H1 (cell line): Measurements from ENCODE around the gene AGRN. TPM values are rescaled to one million over a fixed set of nuclear protein-coding genes. Genes with fewer than 3 reads are reported as not detected.

Experiments used
- CTCF ChIA-PET: fragments of 300-600 bp; sonication (Branson Sonifier 250); formaldehyde crosslinking; loops from one replicate; lab custom pipeline; 2021; ENCODE audit not compliant: partially characterized antibody; lab: Charles Lee
- POLR2A ChIA-PET: fragments of 300-600 bp; sonication (Branson Sonifier 250); formaldehyde crosslinking; loops from one replicate; lab custom pipeline; 2021; ENCODE audit warnings: inconsistent platforms; ENCODE audit not compliant: partially characterized antibody; lab: Charles Lee
- DNase-seq, 2 experiments: peaks; one replicate each; pipeline versions ENCODE4 v3.0.0 to v3.0.0-alpha.2; 2010 to 2022; ENCODE audit warnings: low spot score in 2 of 2, low read depth in 1 of 2, mixed read lengths in 1 of 2
- FAIRE-seq: peaks from 2 replicates; lab custom pipeline; 2011; peaks lifted over from hg19 to GRCh38; lab: Jason Lieb, UNC
- H2AFZ ChIP-seq: 2 replicates; pipeline ENCODE4 v1.8.1; 2012; ENCODE audit warnings: low read length, inconsistent platforms
- H2AK5ac ChIP-seq: 2 replicates; pipeline ENCODE4 v1.6.1; 2013; ENCODE audit warnings: low read depth, low read length
- H2BK120ac ChIP-seq: replicated peaks from 2 replicates; pipeline ENCODE3; 2013; ENCODE audit warnings: low read depth, low read length, inconsistent platforms
- H2BK12ac ChIP-seq: 2 replicates; pipeline ENCODE4 v1.6.1; 2013; ENCODE audit warnings: low read depth, low read length
- H2BK15ac ChIP-seq: 2 replicates; pipeline ENCODE4 v1.6.1; 2013; ENCODE audit warnings: low read length
- H2BK20ac ChIP-seq: 2 replicates; pipeline ENCODE4 v1.6.1; 2013; ENCODE audit warnings: low read length
- H2BK5ac ChIP-seq: 2 replicates; pipeline ENCODE4 v1.6.1; 2013; ENCODE audit warnings: low read depth, low read length
- H3K14ac ChIP-seq: 2 replicates; pipeline ENCODE4 v1.6.1; 2013; ENCODE audit warnings: inconsistent platforms; ENCODE audit not compliant: insufficient read length
- H3K18ac ChIP-seq: 2 replicates; pipeline ENCODE4 v1.6.1; 2013; ENCODE audit warnings: low read length; ENCODE audit errors: extremely low read depth
- H3K23ac ChIP-seq: 2 replicates; pipeline ENCODE4 v1.6.1; 2013; ENCODE audit warnings: inconsistent platforms; ENCODE audit not compliant: insufficient read length
- H3K23me2 ChIP-seq: 2 replicates; pipeline ENCODE4 v1.6.1; 2013; ENCODE audit warnings: low read depth, low read length
- H3K27ac ChIP-seq: 2 replicates; pipeline ENCODE4 v1.6.1; 2011; ENCODE audit warnings: low read depth, low read length, inconsistent platforms
- H3K27me3 ChIP-seq, 4 experiments: replicated peaks in 1 of 4; 1 replicate in 1 of 4; 2 replicates in 3 of 4; pipeline versions ENCODE4 v1.6.1 to v1.8.1; 2011 to 2013; ENCODE audit warnings: low read length in 3 of 4, mild to moderate bottlenecking in 3 of 4, inconsistent platforms in 2 of 4, mixed read lengths in 2 of 4, moderate library complexity in 1 of 4; ENCODE audit not compliant: control insufficient read depth in 3 of 4, insufficient read depth in 3 of 4; ENCODE audit errors: extremely low read depth in 1 of 4
- H3K36me3 ChIP-seq, 4 experiments: 2 replicates each; pipeline versions ENCODE4 v1.6.1 to v1.8.1; 2011 to 2013; ENCODE audit warnings: mild to moderate bottlenecking in 4 of 4, low read length in 3 of 4, moderate library complexity in 2 of 4, control low read depth in 1 of 4, inconsistent platforms in 1 of 4; ENCODE audit not compliant: insufficient read depth in 4 of 4, control insufficient read depth in 2 of 4
- H3K4ac ChIP-seq: replicated peaks from 2 replicates; pipeline ENCODE3; 2013; ENCODE audit warnings: low read length, low read depth, mixed read lengths, inconsistent platforms; ENCODE audit not compliant: insufficient read length
- H3K4me1 ChIP-seq, 4 experiments: replicated peaks in 1 of 4; 1 replicate in 1 of 4; 2 replicates in 3 of 4; pipeline versions ENCODE4 v1.6.1 to v1.8.1; 2011 to 2013; ENCODE audit warnings: low read length in 3 of 4, inconsistent platforms in 2 of 4, mixed read lengths in 1 of 4; ENCODE audit not compliant: insufficient read depth in 4 of 4, control insufficient read depth in 3 of 4
- H3K4me2 ChIP-seq, 2 experiments: 2 replicates each; pipeline versions ENCODE4 v1.6.1 to v1.8.1; 2011 to 2013; ENCODE audit warnings: low read depth in 2 of 2, low read length in 2 of 2, control low read depth in 1 of 2, inconsistent platforms in 1 of 2, mild to moderate bottlenecking in 1 of 2; ENCODE audit not compliant: insufficient read depth in 1 of 2
- H3K4me3 ChIP-seq, 4 experiments: fragments of 200-600, 300-600 bp in 1 of 4; sonication (generic), shearing (Covaris generic), sonication (Bioruptor Twin) in 1 of 4; 2 replicates each; pipeline versions ENCODE4 v1.5.1 to v1.8.1; 2011 to 2016; ENCODE audit warnings: low read length in 4 of 4, low read depth in 3 of 4, control low read depth in 2 of 4, inconsistent platforms in 2 of 4, mild to moderate bottlenecking in 2 of 4, mixed read lengths in 1 of 4, moderate library complexity in 1 of 4; ENCODE audit not compliant: insufficient read depth in 2 of 4; ENCODE audit errors: extremely low read depth in 1 of 4
- H3K56ac ChIP-seq: replicated peaks from 2 replicates; pipeline ENCODE3; 2013; ENCODE audit warnings: low read depth, mild to moderate bottlenecking, mixed read lengths, low read length, inconsistent platforms; ENCODE audit not compliant: insufficient read length
- H3K79me1 ChIP-seq: 2 replicates; pipeline ENCODE4 v1.6.1; 2013; ENCODE audit warnings: low read depth, low read length, control low read depth
- H3K79me2 ChIP-seq, 2 experiments: 2 replicates each; pipeline versions ENCODE4 v1.6.1 to v1.8.1; 2012 to 2013; ENCODE audit warnings: low read length in 2 of 2, mild to moderate bottlenecking in 2 of 2, inconsistent platforms in 1 of 2; ENCODE audit not compliant: insufficient read depth in 2 of 2, control insufficient read depth in 1 of 2
- H3K9ac ChIP-seq, 4 experiments: replicated peaks in 1 of 4; 1 replicate in 1 of 4; 2 replicates in 3 of 4; pipeline versions ENCODE4 v1.6.1 to v1.8.1; 2011 to 2013; ENCODE audit warnings: low read depth in 3 of 4, low read length in 3 of 4, control low read depth in 2 of 4, mild to moderate bottlenecking in 2 of 4, moderate library complexity in 2 of 4, inconsistent platforms in 1 of 4; ENCODE audit errors: extremely low read depth in 1 of 4
- H3K9me3 ChIP-seq, 2 experiments: 2 replicates each; pipeline versions ENCODE4 v1.6.1 to v1.8.1; 2012 to 2013; ENCODE audit warnings: mild to moderate bottlenecking in 2 of 2, moderate library complexity in 2 of 2, control low read depth in 1 of 2, inconsistent platforms in 1 of 2, low read depth in 1 of 2, low read length in 1 of 2, mixed read lengths in 1 of 2; ENCODE audit not compliant: insufficient read depth in 2 of 2
- H4K20me1 ChIP-seq, 2 experiments: replicated peaks in 1 of 2; 2 replicates each; pipeline versions ENCODE3 to v1.8.1; 2011 to 2013; ENCODE audit warnings: inconsistent platforms in 2 of 2, low read length in 2 of 2, mild to moderate bottlenecking in 1 of 2; ENCODE audit not compliant: insufficient read depth in 2 of 2, control insufficient read depth in 1 of 2
- H4K5ac ChIP-seq: 2 replicates; pipeline ENCODE4 v1.6.1; 2013; ENCODE audit warnings: low read length, low read depth, mixed read lengths, inconsistent platforms; ENCODE audit not compliant: insufficient read length
- H4K8ac ChIP-seq: 2 replicates; pipeline ENCODE4 v1.8.0; 2013; ENCODE audit warnings: mild to moderate bottlenecking, moderate library complexity, low read length, inconsistent platforms; ENCODE audit not compliant: insufficient read depth; ENCODE audit errors: extremely low read depth
- H4K91ac ChIP-seq: replicated peaks from 2 replicates; pipeline ENCODE3; 2013; ENCODE audit warnings: low read length, mixed read lengths, inconsistent platforms; ENCODE audit not compliant: insufficient read length
- TAF1 ChIP-seq: IDR thresholded peaks from 2 replicates; pipeline ENCODE4 v1.6.1; 2011; ENCODE audit warnings: mild to moderate bottlenecking, low read depth, low read length
- WGBS, 2 experiments: shearing (Covaris generic) in 1 of 2; methylation state at CpG; one replicate each; pipeline versions ENCODE4 v1.1.6 to v1.1.7; 2013 to 2015; ENCODE audit warnings: low lambda C conversion rate in 2 of 2, mixed read lengths in 2 of 2, inconsistent platforms in 1 of 2, low coverage in 1 of 2, missing lambda C conversion rate in 1 of 2; ENCODE audit not compliant: insufficient replicate concordance in 2 of 2, insufficient coverage in 1 of 2, insufficient read length in 1 of 2; ENCODE audit errors: extremely low coverage in 1 of 2, missing lambda C conversion rate in 1 of 2; 5-methylcytosine and 5-hydroxymethylcytosine counted together
- polyA plus RNA-seq, 7 experiments: library from polyadenylated mRNA; depleted of rRNA in 3 of 7; stranded (reverse) in 5 of 7; unstranded in 2 of 7; fragments of >200 nt in 5 of 7; fragments of 200-250 nt in 2 of 7; gene quantifications; 1 replicate in 5 of 7; 2 replicates in 1 of 7; 4 replicates in 1 of 7; pipeline versions ENCODE4 v1.2.1 to v1.2.3, GENCODE V29; 2011 to 2013; ENCODE audit warnings: missing spikeins in 2 of 7, mixed read lengths in 2 of 7
- total RNA-seq: library from RNA; stranded (reverse); fragmentation: NEBNext Ultra II Directional; extraction: Animal tissue kit (Norgen Biotek cat#: 25700); gene quantifications from 2 replicates; pipeline ENCODE4 v1.2.1, GENCODE V29; 2021

The AGRN gene
- total and polyA plus RNA-seq, 2 of the 8 experiments (the other 6 are each of a cell fraction or from before 2014, with no cell fraction given), result 52.3 to 155 TPM

GRCh38 chr1:1083416-1084371, 63.8 kb downstream of the AGRN start:
- Histone ChIP-seq H3K27me3 (peaks cover 0 to 5% (median 2%) of the 10 kb centered on the region in 4 experiments; a peak in 3 of 7 replicates), H3K79me2 (no peaks in the 10 kb centered on the region), H2BK120ac (no peak overlapping the region), H2BK20ac (no peak overlapping the region), H2BK5ac (no peak overlapping the region), H4K20me1 (peaks cover 0 to 3% of the 10 kb centered on the region in 2 experiments), H2AFZ (no peak overlapping the region), H2BK12ac (no peak overlapping the region), H3K4me2 (no peak overlapping the region), H3K4me1 (peaks cover 0 to 8% (median 6%) of the 10 kb centered on the region in 4 experiments; a peak in 5 of 7 replicates), H3K18ac (no peak overlapping the region), H3K14ac (no peak overlapping the region), H4K91ac (no peak overlapping the region), H3K9ac (no peak overlapping the region), H3K23ac (no peak overlapping the region), H3K4me3 (no peak overlapping the region), H3K36me3 (no peaks in the 10 kb centered on the region), H3K23me2 (peaks cover 8% of the 10 kb centered on the region; the same call in 1 of the 2 replicates), H3K27ac (no peak overlapping the region), H4K5ac (no peak overlapping the region), H3K56ac (no peak overlapping the region), H3K9me3 (no peaks in the 10 kb centered on the region), H3K79me1 (no peaks in the 10 kb centered on the region), H4K8ac (peak overlapping the region; percentile 25; the same call in 1 of the 2 replicates), H2AK5ac (no peak overlapping the region), H2BK15ac (no peak overlapping the region), H3K4ac (no peak overlapping the region)
- CTCF ChIA-PET, result interaction anchor here (1.0 kb wide), 2 partner anchors 19 to 37 kb away, joined by 3 to 5 read pairs; no protein-coding TSS in a partner anchor
- 91% methylated on average over 43 of the region's 43 CpGs; no CpG with 5 or more reads in 1 of the 2 experiments for WGBS, 2 experiments
- no peak for TF ChIP-seq TAF1
- POLR2A ChIA-PET, result interaction anchor here (0.6 to 0.9 kb wide), 2 partner anchors 11 to 13 kb away, joined by 3 read pairs; no protein-coding TSS in a partner anchor
- FAIRE-seq (no peak), DNase-seq (no peak)
